22Rv1 (cell line): ENCODE measurements around the gene PLXNB2.
A peak's percentile ranks its signal among the peaks of the same experiment; 100 is the strongest.

ENCODE experiments used
- H3K27ac ChIP-seq: fragments of 450-650 bp; 2 replicates; pipeline ENCODE4 v1.5.1; 2017
- CTCF ChIP-seq: fragments of 450-650 bp; IDR thresholded peaks from 2 replicates; pipeline ENCODE4 v1.5.1; 2017; ENCODE audit warnings: mild to moderate bottlenecking
- ZFX ChIP-seq: fragments of 450-650 bp; IDR thresholded peaks from 2 replicates; pipeline ENCODE4 v1.6.1; 2017; ENCODE audit warnings: antibody characterized with exemption, borderline replicate concordance

Gene PLXNB2

DNA sequence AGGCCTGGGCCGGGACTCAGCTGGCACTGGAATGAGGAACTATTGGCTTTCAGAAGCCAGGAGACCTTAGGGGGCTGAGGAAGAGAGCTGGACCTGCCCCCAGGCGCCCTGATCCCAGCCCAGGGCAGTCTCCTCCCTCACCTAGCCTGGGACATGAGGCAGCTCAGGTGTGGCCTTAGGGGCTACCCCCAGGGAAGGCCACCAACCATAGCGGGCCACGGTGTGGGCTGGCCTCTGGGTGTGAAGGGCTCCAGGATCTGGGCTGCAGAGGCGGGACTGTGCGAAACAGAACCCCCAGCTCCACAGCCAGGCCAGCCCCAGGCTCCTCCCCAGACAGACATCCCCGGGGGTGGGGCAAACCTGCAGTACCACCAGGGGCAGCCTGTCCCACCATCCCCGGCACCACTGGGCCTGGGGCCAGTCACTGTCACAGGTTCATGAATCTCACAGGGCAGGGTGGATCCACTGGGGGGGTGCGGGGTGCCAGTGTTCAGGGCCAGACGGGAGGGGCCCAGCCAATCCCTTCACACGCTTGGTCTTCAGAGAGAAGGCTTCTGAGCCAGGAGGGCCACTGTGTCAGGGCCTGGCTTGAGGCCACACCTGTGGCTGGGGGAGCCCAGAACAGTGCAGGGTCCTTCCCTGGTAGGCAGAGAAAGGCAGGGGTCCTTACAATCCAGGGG is 3.5 kb downstream of the PLXNB2 start:
- TF ChIP-seq CTCF = no peak
- no peak for TF ChIP-seq ZFX
- H3K27ac ChIP-seq = peak overlapping the region; percentile 95

GRCh38 chr22:50303515-50303847 is 4.0 kb downstream of the PLXNB2 start:
- TF ChIP-seq ZFX = no peak
- peak overlapping the region; percentile 95 for H3K27ac ChIP-seq

DNA sequence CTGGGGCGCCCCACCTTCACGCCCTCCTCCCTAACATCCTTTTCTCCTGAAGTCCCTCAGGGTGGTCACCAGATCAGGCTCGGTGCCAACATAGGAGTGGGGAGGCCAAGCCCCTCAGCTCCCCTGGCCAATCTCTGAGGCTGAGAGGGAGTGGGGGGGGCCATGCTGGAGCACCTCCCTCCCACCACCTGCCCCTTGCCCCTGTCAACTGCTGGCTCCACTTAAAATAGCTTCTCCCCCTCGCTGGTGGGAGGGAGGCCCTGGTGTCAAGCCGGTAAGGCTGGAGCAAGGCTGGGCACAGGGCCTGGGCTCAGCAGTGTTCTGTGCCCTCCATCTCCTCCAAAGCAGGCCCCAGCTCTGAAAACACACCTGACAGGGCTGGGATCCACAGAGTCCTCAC is 4.9 kb downstream of the PLXNB2 start:
- peak overlapping the region; percentile 95 for H3K27ac ChIP-seq
- TF ChIP-seq ZFX (no peak), CTCF (no peak)

GRCh38 chr22:50302041-50302541 is 5.4 kb downstream of the PLXNB2 start:
- peak overlapping the region; percentile 95 for H3K27ac ChIP-seq
- TF ChIP-seq ZFX = no peak
- TF ChIP-seq CTCF = no peak

GRCh38 chr22:50301581-50301991 is 5.9 kb downstream of the PLXNB2 start:
- TF ChIP-seq ZFX = no peak
- 0 out of 2 replicates have a peak overlapping the region, but pooled peaks have one; percentile 95 for H3K27ac ChIP-seq

GRCh38 chr22:50300620-50301257 is 6.7 kb downstream of the PLXNB2 start:
- no peak overlapping the region for H3K27ac ChIP-seq
- TF ChIP-seq CTCF (no peak), ZFX (no peak)

- TF ChIP-seq CTCF = no peak
- no peak for TF ChIP-seq ZFX
- no peak overlapping the region for H3K27ac ChIP-seq
These were observed 7.4 kb downstream of the PLXNB2 start for GRCh38 chr22:50299785-50300619.
